Endothelial cell (in vitro differentiated cells): ENCODE data around the gene ACTR3. TPM values are rescaled to one million over a fixed set of nuclear protein-coding genes. Genes with fewer than 3 reads are reported as not detected.

ENCODE experiments used
- DNase-seq: peaks from one replicate; pipeline ENCODE4 v3.0.0; 2021; ENCODE audit warnings: low spot score
- H3K27ac Mint-ChIP-seq: one replicate; pipeline ENCODE4 v1.8.0; 2021; ENCODE audit warnings: mixed read lengths, inconsistent platforms; ENCODE audit not compliant: unreplicated experiment
- H3K27me3 Mint-ChIP-seq: one replicate; pipeline ENCODE4 v1.8.0; 2021; ENCODE audit warnings: mild to moderate bottlenecking, moderate library complexity, mixed read lengths, inconsistent platforms; ENCODE audit not compliant: unreplicated experiment
- H3K36me3 Mint-ChIP-seq: one replicate; pipeline ENCODE4 v1.8.0; 2021; ENCODE audit warnings: mild to moderate bottlenecking, low read depth, mixed read lengths, inconsistent platforms; ENCODE audit not compliant: unreplicated experiment
- H3K4me1 Mint-ChIP-seq: one replicate; pipeline ENCODE4 v1.8.0; 2021; ENCODE audit warnings: mild to moderate bottlenecking, mixed read lengths, inconsistent platforms; ENCODE audit not compliant: unreplicated experiment
- H3K4me3 Mint-ChIP-seq: one replicate; pipeline ENCODE4 v1.8.0; 2021; ENCODE audit warnings: mild to moderate bottlenecking, mixed read lengths, inconsistent platforms; ENCODE audit not compliant: unreplicated experiment
- H3K9me3 Mint-ChIP-seq: one replicate; pipeline ENCODE4 v1.8.0; 2021; ENCODE audit warnings: mixed read lengths, inconsistent platforms; ENCODE audit not compliant: unreplicated experiment
- CTCF ChIP-seq: fragments of 200-600 bp; sonication (generic); IDR thresholded peaks from one replicate; pipeline ENCODE4 v1.5.0; 2021; ENCODE audit warnings: antibody characterized with exemption; ENCODE audit not compliant: unreplicated experiment
- total RNA-seq: library from RNA; stranded (reverse); fragmentation: NEBNext Ultra II Directional; extraction: Animal tissue kit (Norgen Biotek cat#: 25700); gene quantifications from one replicate; pipeline ENCODE4 v1.2.1, GENCODE V29; 2021; ENCODE audit not compliant: unreplicated experiment

ACTR3 gene
- total RNA-seq, 1 donor from 2014 or later: 284 TPM

DNA sequence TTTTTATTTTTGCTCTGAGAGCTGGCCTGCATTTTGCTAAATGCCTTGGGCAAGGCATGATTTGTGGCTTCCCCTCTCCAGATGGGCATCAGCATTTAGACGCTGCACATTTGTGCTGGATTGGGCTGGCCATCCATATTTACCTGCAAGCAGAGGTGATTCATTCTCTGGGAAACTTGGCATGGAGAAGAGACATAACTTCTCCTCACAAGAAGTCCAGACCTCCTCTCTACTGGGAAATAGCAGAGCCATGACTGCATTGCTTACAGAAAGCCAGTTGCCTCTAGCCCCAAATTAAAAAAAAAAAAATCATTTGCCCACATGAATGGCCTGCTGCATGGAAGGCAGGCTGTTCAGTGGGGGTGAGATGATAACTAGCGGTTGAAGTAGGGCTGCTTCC, 120.1 kb downstream of the ACTR3 start:
- peaks cover 3% of the 10 kb centered on the region for H3K36me3 Mint-ChIP-seq
- no peaks in the 10 kb centered on the region for H3K4me1 Mint-ChIP-seq
- TF ChIP-seq CTCF: no peak
- H3K4me3 Mint-ChIP-seq: no peak overlapping the region
- no peak for DNase-seq
- peaks cover 2% of the 10 kb centered on the region for H3K27me3 Mint-ChIP-seq
- peaks cover 5% of the 10 kb centered on the region for H3K9me3 Mint-ChIP-seq
- no peak overlapping the region for H3K27ac Mint-ChIP-seq

DNA sequence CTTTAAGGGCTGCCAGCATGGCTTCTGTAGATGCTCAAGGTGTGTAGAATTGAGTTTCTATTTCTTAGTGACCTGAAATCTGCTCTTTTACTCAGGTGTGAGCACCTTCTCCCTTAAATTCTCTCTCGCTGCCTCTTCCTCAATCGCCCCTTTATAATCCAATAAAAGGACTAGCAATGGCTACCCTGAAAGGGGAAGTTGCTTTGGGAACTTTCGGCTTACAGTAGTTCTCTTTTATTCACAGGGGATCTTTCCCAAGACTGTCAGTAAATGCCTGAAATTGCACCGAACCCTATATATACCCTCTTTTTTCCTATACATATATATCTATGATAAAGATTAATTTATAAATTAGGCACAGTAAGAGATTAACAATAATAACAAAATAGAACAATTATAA, 121.8 kb downstream of the ACTR3 start:
- peaks cover 6% of the 10 kb centered on the region for H3K36me3 Mint-ChIP-seq
- no peak overlapping the region for H3K27ac Mint-ChIP-seq
- DNase-seq: no peak
- peaks cover 2% of the 10 kb centered on the region for H3K27me3 Mint-ChIP-seq
- no peak for TF ChIP-seq CTCF
- H3K4me1 Mint-ChIP-seq: no peaks in the 10 kb centered on the region
- H3K4me3 Mint-ChIP-seq: no peak overlapping the region
- peaks cover 10% of the 10 kb centered on the region for H3K9me3 Mint-ChIP-seq

Other genes starting within 250 kb of the ACTR3 start
- gene SLC35F5, start 133.4 kb upstream of the ACTR3 start, total RNA-seq: 34.4 TPM